Stimulated activated CD4-positive, alpha-beta T cell treated with anti-CD3 and anti-CD28 coated beads, TNF-alpha, amount 100 ng/mL, for 4 hours (primary cell): Measurements from ENCODE around the gene PLK5.
"Not testable (repeated sequence)": the region's sequence is repeated elsewhere in the genome, so short reads cannot be mapped to it uniquely, and the experiment has no call there.

Source experiments
- DNase-seq, 3 experiments: peaks; one replicate each; pipeline ENCODE4 v3.0.0-alpha.2; 2020; ENCODE audit warnings: low read depth in 3 of 3

PLK5 gene

GRCh38 chr19:1525343-1525742 is 1.5 kb downstream of the PLK5 start:
- no peak for DNase-seq

- no peak for DNase-seq
Observed at GRCh38 chr19:1526066-1526778, 2.3 kb downstream of the PLK5 start.

GRCh38 chr19:1526979-1527649 is 3.2 kb downstream of the PLK5 start:
- DNase-seq, result no peak

- no peak for DNase-seq
Observed at GRCh38 chr19:1527650-1528309, 3.9 kb downstream of the PLK5 start.

- no peak for DNase-seq
Observed at GRCh38 chr19:1528596-1529429, 4.9 kb downstream of the PLK5 start.

- no peak for DNase-seq
Observed at GRCh38 chr19:1529430-1529816, 5.5 kb downstream of the PLK5 start.

- DNase-seq, result not testable (repeated sequence)
Observed at GRCh38 chr19:1530856-1531255, 7.0 kb downstream of the PLK5 start.

GRCh38 chr19:1531587-1531986 is 7.7 kb downstream of the PLK5 start:
- DNase-seq, result no peak

GRCh38 chr19:1532003-1532402 is 8.1 kb downstream of the PLK5 start:
- DNase-seq, result no peak

- no peak for DNase-seq
Observed at GRCh38 chr19:1533510-1534150, 9.8 kb downstream of the PLK5 start.

- no peak for DNase-seq
Observed at GRCh38 chr19:1534972-1535371, 11.1 kb downstream of the PLK5 start.

GRCh38 chr19:1535699-1536098 is 11.8 kb downstream of the PLK5 start:
- not testable (repeated sequence) for DNase-seq

- DNase-seq, result no peak
Observed at GRCh38 chr19:1538978-1539377, 15.1 kb downstream of the PLK5 start.

- DNase-seq, result not testable (repeated sequence)
Observed at GRCh38 chr19:1539749-1540148, 15.9 kb downstream of the PLK5 start.

GRCh38 chr19:1540365-1540925 is 16.6 kb downstream of the PLK5 start:
- no peak for DNase-seq

- no peak for DNase-seq
Observed at GRCh38 chr19:1549332-1549945, 25.6 kb downstream of the PLK5 start.

- DNase-seq, result no peak
Observed at GRCh38 chr19:1551068-1552040, 27.5 kb downstream of the PLK5 start.

GRCh38 chr19:1553415-1553814 is 29.5 kb downstream of the PLK5 start:
- DNase-seq, result no peak

GRCh38 chr19:1554968-1555367 is 31.1 kb downstream of the PLK5 start:
- DNase-seq, result no peak
